HG03575 (cell line): ENCODE results near the gene NUCB2.

ENCODE experiments used
- ATAC-seq: cut with Tn5 transposase; IDR thresholded peaks from one replicate; pipeline ENCODE4 v1.9.1; 2021; ENCODE audit not compliant: unreplicated experiment, insufficient number of reproducible peaks, low FRiP score; ENCODE audit errors: extremely low read depth

Gene NUCB2

DNA sequence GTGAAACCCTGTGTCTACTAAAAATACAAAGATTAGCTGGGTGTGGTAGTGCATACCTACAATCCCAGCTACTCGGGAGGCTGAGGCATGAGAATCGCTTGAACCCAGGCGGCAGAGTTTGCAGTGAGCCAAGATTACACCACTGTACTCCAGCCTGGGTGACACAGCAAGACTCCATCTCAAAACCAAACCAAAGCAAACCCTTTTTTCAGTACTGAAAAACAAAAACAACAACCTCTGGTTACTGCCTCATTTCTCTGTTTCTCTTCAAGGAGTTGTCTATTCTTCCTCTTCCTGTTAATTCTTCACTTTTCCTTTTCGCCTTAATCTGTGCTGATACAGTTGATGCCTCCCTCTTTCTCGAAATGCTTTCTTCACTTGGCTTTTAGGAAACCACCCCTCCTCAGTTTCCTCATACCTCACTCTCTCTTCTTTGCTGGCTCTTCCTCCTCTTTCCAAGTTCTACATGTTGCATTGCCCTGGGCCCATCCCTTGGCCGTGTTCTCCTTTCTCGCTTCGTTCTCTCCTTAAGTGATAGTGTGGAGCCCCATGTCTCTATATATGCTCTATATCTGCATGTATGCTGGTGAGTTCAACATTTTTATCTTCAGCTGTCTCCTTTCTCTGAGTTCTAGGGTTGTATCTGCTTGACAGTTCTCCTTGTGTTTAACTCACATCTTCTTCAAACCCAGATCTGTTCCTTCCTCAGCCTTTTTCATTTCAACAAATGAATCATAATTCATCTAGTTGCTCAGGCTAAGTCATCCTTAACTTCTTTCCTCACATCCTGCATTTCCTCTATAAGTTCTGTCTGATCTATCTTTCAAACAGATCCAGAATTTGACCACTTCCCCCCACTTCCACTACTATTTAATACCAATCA is 37.1 kb downstream of the NUCB2 start:
- no peak for ATAC-seq

DNA sequence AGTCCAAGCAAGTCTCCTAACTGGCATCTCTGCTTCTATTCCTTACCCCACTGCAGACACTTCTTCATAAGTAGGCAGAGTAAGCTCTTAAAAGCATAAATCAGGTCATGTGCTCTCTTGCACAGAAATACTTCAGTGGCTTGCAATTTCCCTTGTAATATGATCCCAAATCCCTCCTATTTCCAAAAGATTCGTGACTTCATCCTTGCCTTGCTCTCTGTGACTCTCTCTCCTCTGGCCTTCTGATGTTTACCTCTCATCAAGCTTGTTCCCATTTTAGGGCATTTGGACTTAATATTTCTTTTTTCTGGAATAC is 37.7 kb downstream of the NUCB2 start:
- ATAC-seq: no peak

DNA sequence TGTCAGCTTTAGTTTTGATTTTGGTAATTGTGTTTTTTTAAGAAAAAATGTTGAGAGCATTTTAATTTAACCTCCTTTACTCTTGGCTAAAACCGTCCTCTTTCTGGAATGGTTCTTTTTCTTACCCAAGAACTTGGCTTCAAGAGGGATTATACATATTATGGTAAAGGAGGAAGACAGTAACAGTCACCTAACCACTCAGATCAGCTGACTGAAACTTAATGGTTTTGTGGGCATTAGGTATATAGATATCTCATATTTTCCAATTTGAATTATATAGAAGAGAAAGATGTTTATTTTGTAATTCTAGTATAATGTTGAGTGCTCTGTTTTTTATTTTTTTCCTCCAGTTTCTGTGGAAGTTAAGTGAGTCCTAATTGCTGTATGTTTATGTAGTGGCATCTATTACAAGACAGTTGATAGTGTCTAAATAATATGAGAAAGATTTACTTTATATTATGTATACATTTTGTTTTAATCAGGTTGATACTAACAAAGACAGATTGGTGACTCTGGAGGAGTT is 38.4 kb downstream of the NUCB2 start:
- no peak for ATAC-seq

DNA sequence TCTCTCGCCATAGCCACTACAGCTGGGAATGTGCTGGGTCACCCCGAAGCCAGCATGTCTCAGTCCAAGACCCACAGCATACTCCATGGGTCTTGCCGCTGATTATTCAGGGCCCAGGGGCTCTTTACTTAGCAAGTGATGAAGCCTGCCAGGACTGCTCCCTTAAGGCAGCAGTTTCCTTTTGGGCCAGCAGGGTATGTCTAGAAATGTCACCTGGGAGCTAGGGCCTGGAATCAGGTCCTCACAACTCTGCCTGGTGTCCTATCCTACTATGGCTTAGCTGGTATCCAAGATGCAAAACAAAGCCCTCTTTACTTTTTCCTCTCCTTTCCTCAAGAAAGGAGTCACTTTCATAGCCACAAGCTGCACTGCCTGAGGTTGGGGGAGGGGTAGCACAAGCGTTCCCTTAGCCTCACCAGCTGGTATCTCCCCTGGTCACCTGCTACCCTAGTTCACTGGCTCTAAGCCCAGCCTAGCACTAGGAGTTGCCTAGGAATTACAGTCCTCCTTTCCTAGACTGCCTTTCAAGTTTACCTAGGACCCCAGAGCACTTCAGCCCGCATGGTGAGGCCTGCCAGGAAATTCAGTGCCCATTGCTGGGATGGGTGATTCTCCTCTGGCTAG is 52.4 kb downstream of the NUCB2 start:
- ATAC-seq: no peak

DNA sequence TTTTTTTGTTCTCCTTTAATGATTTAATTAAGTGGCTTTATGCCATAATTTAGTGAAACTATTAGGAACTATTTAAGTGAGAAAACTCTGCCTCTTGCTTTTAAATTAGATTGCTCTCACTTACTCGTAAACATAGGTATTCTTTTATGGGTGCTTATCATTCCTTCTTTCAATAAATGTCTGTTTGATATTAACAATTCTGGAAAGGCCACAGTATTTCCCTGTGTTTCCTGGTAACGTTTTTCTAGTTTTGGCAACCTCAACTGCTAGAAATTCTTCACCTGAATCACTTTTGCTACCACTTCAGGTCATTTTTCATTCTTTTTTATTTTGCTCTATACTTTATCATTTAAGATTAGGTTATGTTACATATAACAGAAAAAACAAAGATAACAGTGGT is 55.1 kb downstream of the NUCB2 start:
- no peak for ATAC-seq

DNA sequence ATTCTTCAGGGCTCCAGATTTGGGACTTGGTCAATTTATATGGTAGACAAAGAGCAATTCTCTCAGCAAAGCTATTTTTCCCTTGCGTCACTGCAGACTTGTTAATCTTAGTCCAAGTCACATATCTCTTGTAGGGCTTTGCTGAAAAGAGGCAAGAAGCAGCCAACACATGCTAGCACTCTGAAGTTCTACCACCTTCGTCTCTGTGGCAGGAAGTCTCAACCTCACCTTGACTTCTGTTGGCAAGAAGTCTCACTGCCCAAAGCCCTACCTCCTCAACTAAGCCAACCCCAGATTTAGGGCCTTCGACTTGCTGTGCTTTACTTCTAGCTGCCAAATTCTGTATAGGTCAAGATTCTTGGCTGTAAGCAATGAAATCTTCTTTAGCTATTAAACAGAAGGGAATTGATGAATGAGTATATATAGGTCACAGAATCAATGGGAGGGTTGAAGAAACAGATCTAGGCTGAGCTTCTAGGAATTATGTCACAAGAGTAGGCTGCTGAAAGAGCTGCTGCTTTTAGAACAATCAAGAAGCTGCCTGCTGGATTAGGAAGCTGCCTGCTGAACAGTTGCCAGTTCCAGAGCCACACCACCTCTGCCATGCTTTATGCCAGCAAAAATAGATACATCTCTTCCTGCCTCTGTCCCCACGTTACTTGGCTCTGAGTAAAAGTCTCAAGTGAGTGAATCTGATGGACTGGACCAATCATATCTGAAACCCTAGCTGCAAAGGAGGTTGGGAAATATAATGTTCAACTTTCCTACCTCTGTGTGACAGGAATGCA is 57.5 kb downstream of the NUCB2 start:
- no peak for ATAC-seq

DNA sequence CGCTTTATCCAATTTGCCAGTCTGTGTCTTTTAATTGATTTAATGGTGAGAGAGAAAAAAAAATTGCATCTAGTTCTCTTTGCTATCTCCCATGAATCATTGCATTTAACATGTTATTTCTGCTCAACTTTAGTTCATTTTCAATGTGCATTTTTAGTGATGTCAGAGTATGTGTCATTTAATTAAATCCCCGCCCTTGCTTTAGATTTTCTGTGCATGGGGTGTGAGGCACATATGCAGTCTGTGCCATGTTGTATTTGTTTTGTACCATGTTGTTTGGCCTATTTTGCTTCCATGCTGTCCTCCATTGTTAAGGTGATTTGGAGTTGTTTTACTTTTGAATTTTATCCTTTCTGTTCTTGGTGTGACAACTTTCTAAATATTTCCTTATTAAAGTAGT is 66.7 kb downstream of the NUCB2 start:
- no peak for ATAC-seq

DNA sequence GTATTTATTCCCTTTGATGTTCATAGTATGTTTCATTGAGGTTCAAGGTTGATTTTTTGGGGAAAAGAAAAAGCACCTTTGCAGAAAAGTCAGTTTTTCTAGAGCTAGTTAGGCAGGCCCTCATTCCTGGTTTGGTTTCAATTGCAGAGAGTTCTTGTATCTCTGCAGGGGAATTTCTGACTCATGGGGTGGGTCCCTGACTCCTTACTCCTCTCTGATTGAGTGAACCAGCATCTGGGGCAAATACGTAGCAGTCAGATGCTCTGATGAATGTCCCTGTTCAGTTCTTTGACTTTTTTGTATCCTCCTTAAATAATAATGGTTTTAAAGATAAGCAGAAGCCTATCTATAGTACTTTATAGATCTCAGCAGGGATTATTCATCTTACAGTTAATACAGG is 67.4 kb downstream of the NUCB2 start:
- ATAC-seq: no peak

DNA sequence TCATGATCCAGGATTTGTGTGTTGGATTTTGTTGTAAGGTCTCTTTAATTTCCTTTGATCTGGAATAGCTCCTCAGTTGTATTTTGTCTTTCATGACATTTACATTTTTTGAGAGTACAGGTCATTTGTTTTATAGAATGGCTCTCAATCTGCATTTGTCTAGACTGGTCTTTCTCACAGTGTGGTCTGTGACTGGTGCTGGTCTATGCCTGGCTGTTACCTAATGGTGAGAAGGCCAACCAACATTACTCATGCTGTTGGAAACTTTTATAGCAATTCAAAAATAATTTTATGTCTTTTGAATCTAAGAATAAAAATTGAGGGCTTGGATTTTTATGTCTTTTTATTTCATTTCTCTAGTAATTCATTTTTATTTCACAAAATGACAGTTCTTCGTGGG is 71.1 kb downstream of the NUCB2 start:
- ATAC-seq: no peak

DNA sequence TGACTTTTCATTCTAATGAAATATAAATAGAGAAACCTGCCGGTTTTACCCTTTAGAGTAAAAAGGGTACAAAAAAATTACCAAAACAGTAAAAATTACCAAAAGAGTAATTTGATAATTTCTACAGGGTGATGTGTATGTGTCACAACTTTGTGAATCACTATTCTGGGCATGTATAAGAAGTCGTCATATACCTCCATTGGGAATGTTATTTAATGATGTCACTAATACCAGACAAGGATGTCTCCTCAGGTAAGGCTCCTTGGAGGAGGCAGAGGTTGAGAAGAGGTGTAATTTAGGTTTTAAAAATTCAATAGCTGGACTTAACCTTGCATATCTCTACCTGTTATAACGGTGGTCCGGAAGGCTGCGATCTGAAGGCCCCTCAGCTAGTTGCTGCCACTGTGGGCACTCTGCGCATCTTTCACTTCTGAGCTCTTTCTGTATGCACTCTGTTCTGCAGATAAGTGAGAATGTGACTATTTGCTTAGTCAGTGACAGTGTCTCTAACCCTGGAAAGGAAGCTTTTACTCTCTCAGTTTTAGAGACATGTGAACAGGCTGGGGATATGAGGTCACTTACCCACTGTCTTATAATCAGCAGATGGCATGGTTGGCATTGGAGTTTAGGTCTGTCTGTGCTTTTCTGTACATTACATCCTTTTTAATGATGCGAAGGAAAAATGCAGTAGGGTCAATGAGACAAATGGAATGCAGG is 74.1 kb downstream of the NUCB2 start:
- no peak for ATAC-seq

DNA sequence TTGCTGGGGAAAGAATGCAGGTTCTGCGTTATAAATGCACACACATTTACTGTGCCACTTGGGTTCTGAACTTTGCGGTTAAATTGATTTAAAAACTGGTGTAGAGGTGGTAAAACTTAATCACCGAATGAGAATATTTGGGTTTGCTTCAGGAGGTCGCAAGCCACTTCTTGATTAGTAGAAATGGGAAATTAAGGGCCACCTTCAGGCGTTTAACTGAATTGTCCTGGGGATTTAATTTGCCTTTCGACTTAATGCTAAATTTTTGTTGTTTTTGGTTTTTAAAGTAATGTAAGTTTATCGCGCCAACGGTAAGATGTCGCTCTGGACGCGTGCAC is 74.6 kb downstream of the NUCB2 start:
- no peak for ATAC-seq

DNA sequence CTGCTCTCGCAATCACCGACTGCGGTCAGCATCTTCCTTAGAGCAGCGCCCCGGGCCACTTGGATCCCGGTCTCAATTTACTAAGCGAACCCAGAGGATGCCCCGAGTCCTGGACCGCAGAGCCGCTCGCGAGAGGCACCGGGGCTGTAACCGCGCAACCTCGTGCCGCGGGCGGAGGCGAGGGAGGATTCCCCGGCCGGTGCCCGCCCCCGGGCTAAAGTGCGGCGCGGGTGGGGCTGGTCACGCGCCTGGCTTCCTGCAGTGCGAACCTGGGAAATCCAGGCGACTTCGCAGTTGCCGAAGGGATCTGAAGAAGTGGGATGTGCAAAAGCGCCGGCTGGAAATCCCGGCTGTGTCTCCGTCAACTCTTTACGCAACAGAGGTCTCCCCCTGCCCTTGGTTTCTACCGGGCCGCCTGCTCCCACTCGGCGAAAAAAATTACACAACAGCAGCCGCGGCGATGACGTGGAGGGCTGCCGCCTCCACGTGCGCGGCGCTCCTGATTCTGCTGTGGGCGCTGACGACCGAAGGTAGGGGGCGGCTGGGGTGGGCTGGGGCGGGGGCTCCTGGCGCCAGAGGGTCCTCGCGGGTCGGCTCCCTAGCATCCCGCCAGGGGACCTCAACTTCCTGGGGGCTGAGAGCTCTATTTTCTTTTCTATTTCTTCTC is 75.1 kb downstream of the NUCB2 start, which contains the start of gene NCR3LG1:
NCR3LG1 (plus strand) TSS at position 291 of the 667 bp plus-strand sequence; CDS start at position 461, 170 bp downstream.
- ATAC-seq: no peak

DNA sequence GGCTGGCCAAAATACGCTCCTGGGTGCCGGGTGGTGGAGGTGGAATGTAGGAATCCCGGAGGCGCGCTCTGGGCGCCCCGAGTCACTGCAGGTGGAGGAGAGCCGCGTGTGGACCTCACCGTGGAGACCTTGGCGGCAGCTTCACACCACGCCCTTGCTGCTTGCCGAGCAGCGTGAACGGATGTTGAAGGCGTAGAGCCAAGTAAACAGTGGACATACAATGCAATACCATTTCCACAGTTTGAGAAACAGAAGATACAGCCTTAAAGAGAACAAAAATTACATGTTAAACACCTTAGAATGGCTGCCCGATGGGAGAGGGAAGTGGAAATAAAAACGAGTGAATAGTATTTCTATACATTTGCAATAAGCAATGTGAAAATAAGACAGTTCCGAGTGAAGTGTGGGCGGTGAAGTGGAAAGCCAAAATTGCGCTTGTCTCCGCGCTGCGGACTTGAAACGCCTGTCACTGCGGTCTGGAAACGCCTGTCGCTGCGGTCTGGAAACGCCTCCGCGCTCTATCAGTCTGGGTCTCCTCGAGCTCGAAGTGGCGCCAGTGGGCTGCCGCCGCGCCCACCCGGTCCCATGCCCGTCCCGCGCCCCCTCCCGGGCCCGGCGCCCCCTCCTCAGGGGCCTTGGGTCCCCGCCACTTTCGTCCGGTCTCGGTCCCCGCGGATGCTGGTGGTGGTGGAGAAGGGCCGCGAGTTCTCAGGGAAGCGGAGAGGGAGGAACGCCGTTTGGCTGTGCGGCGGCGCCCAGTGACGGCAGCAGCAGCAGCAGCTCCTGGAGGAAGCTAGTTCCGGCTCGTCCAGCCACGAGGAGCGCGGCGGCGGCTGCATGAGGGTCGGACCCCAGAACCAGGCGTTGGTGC is 76.6 kb downstream of the NUCB2 start:
- ATAC-seq: no peak

DNA sequence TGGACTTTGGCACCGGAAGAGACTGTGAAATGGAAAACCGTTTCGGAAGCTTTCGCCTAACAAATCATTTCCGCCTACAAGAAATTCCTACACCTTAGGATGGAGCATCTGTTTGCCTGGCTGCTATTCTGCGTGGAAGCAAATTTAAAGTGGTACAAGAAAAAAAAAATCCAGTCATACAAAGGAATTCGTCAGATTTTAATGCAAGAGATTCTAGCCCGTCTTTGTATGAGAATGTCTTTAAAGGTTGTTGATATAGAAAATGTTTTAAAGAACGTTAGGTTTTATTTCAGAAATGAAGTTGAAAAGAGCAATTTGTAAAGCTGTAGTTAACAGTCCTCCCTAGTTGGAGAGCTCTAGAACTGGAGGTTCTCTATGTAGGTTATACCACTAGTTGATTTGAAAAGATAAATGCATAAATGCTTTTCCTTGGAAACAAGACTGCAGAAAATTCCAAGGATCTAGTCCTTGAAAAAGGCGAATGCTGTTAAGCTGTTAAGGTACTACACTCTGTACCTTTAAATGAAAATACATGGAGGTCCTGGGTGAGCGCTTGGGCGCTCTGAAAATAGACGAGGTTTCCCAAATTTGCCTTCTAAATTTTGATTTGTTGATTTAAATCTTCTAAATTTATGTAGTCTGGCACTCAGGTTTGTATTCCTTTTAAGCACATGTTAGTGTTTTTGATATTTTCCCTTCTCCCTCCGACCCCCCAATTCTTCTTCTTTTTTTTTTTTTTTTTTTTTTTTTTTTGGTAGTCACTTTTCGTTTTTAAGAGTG is 77.5 kb downstream of the NUCB2 start:
- no peak for ATAC-seq

DNA sequence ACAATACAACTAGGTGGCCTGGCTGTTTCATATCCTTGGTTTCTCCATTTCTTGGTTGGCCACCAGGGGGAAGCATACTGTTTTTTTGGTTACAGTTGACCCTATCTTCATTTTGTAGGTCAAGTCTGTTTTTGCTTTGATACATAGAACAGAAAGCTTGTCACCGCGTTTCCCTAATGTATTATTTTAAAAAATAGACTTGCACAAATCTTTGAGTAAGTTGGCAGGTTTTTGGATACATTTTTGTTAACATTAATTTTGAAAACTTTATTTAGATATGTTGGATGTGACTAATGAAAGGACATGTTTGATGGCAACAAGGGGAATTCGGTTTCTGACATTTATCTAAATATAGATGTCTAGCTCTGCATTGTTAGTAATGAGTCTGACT is 78.1 kb downstream of the NUCB2 start:
- no peak for ATAC-seq

DNA sequence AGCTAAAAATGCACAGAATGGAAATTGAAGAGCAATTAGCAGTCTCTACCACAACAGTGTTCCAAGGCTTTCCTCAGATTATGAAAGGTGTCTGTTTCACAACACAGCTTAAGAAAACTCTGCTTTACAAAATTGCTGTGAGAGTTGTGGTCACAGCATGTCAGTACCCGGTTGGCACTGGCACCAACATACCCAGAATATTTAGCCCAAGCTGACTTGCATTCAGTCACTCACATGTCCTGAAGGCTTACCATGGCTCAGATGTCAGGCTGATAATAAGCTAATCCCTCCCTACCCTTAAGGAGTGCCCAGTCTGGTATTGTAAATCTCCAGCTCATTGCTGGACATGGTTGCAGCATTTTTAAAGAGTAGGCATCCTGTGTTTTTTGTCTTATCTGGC is 90.0 kb downstream of the NUCB2 start:
- no peak for ATAC-seq

DNA sequence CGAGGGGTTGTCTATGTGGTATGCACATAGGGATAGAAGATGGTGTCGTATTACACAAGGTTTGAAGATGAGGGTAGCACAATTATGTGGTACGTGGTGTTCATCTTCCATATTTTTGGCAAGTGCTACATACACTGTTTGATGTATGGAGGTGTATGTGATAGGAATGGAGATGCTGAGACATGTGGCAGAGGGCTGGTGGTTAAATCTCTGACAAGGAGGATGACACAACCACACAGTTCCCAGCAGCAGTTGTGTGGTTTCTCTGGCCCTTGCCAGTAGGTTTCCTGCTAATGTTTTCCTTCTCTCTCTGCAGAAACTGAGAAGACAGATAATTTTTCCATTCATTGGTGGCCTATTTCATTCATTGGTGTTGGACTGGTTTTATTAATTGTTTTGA is 92.0 kb downstream of the NUCB2 start:
- ATAC-seq: no peak
